ENCODE data around the gene HELZ. TPM values are rescaled to one million over a fixed set of nuclear protein-coding genes. Genes with fewer than 3 reads are reported as not detected.
A peak's percentile ranks its signal among the peaks of the same experiment; 100 is the strongest.
"Not testable (repeated sequence)": the region's sequence is repeated elsewhere in the genome, so short reads cannot be mapped to it uniquely, and the experiment has no call there.

HELZ gene
- total RNA-seq, 1 donor from 2014 or later, result 51.1 TPM

DNA sequence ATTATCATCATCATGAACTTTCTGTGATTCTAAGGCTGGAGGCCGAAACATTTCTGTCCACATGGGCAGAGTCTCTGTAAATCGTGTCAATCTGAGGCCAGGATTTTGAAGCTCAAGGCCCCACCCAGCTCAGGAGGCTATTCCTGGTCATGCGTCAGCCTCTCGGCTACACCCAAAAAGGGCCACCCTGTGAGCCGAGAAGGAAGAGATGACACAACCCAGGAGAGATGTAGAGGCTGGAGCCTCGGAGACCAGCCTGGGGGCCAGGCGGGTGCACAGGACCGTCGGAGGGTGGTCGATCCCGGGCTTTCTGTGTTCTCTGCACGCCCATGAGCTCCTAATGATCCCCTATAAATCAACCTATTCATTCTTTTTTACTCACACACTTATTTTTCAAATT, 201.7 kb downstream of the HELZ start:
- H3K36me3 ChIP-seq (ENCODE audit: control insufficient read depth, insufficient read depth, low read length), result no peaks in the 10 kb centered on the region
- no peak for DNase-seq (ENCODE audit: low read depth)
- no peak for FAIRE-seq
- H3K27me3 ChIP-seq (ENCODE audit: control insufficient read depth, insufficient read depth, low read length), result no peaks in the 10 kb centered on the region
- TF ChIP-seq, protein P1, sequence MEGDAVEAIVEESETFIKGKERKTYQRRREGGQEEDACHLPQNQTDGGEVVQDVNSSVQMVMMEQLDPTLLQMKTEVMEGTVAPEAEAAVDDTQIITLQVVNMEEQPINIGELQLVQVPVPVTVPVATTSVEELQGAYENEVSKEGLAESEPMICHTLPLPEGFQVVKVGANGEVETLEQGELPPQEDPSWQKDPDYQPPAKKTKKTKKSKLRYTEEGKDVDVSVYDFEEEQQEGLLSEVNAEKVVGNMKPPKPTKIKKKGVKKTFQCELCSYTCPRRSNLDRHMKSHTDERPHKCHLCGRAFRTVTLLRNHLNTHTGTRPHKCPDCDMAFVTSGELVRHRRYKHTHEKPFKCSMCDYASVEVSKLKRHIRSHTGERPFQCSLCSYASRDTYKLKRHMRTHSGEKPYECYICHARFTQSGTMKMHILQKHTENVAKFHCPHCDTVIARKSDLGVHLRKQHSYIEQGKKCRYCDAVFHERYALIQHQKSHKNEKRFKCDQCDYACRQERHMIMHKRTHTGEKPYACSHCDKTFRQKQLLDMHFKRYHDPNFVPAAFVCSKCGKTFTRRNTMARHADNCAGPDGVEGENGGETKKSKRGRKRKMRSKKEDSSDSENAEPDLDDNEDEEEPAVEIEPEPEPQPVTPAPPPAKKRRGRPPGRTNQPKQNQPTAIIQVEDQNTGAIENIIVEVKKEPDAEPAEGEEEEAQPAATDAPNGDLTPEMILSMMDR (IDR thresholded peaks at IDR 0.05; ENCODE audit: insufficient read depth, low read length, severe bottlenecking), result no peak
- no peak overlapping the region for H3K4me3 ChIP-seq (ENCODE audit: low read depth, low read length)

DNA sequence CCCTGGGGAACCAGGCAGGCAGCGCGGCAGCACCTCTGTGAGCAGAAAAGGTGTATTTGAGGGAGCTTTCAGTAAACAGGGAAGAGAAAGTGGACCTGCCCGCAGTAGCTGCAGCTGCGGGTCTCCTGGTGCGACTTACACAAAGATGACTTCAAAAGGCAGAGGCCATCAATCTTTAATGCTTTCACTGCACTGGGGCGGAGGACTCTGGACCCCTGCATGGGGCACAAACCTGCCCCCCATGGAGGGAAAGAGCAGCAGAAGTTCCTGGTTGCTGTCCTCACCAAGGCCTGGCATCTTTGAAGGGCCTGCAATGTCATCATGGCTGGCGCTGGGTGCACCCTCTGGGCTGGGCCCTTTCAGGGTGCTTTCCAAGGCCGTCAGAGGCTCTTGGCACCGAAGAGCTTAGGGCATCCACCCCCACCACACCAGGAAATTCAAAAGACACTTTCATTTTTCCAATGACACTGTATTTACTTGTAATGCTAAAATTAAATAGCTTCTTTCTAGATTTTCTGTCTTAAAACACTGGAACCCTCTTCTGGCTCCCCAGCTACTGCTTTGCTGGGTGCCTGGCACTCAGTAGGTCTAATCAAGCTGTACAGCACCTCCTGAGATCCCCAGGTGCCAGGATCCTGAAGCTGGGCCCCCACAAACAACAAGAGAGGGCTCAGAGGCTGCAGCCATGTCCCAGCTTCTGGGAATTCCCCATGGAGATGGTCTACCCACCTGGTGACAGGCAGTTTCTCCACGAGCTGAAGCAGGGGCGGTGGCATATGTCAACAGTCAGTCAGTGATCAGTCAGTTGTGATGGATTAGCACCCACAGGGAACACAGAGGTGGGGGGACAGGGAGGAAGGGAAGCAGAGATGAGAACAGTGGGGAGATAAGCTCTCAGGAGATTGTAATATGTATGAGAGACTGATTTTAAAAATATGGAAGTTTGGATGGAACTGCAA, 202.8 kb downstream of the HELZ start:
- FAIRE-seq (no peak), DNase-seq (ENCODE audit: low read depth) (no peak)
- TF ChIP-seq, protein P1 (IDR thresholded peaks at IDR 0.05; ENCODE audit: insufficient read depth, low read length, severe bottlenecking), result no peak
- no peaks in the 10 kb centered on the region for H3K36me3 ChIP-seq (ENCODE audit: control insufficient read depth, insufficient read depth, low read length)
- H3K4me3 ChIP-seq (ENCODE audit: low read depth, low read length), result no peak overlapping the region
- H3K27me3 ChIP-seq (ENCODE audit: control insufficient read depth, insufficient read depth, low read length), result no peaks in the 10 kb centered on the region

DNA sequence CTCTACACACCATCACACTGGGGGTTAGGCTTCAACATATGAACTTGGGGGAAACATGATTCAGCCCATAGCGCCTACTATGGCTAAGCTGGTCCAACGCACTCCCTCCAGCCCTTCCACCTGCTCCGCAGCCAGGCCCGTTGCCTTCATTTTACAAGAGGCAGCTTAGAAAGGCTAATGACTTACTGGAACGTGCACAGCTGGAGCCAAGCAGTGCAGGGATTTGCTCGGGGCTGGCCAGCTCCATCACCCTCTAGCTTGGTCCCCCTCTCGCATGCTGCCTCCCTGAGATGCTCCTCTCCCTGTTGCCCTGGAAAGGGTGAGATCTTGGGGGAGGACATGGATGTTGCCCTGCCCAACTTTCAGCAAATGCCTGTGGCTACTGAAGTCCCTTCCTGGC, 203.5 kb downstream of the HELZ start:
- H3K4me3 ChIP-seq (ENCODE audit: low read depth, low read length), result no peak overlapping the region
- no peaks in the 10 kb centered on the region for H3K36me3 ChIP-seq (ENCODE audit: control insufficient read depth, insufficient read depth, low read length)
- TF ChIP-seq, protein P1 (IDR thresholded peaks at IDR 0.05; ENCODE audit: insufficient read depth, low read length, severe bottlenecking), result no peak
- no peak for FAIRE-seq
- H3K27me3 ChIP-seq (ENCODE audit: control insufficient read depth, insufficient read depth, low read length), result no peaks in the 10 kb centered on the region
- DNase-seq (ENCODE audit: low read depth), result no peak

DNA sequence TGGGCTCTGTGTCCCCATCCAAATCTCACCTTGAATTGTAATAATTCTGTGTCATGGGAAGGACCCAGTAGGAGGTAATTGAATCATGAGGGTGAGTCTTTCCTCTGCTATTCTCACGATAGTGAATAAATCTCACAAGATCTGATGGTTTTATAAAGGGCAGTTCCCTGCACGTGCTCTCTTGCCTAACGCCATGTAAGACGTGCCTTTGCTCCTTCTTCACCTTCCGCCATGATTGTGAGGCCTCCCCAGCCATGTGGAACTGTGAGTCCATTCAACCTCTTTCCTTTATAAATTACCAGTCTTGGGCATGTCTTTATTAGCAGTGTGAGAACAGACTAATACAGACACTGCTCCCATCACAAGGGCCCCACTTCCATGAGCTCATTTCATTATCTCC, 203.9 kb downstream of the HELZ start:
- not testable (repeated sequence) for H3K27me3 ChIP-seq (ENCODE audit: control insufficient read depth, insufficient read depth, low read length); FAIRE-seq; DNase-seq (ENCODE audit: low read depth); H3K36me3 ChIP-seq (ENCODE audit: control insufficient read depth, insufficient read depth, low read length); H3K4me3 ChIP-seq (ENCODE audit: low read depth, low read length)

DNA sequence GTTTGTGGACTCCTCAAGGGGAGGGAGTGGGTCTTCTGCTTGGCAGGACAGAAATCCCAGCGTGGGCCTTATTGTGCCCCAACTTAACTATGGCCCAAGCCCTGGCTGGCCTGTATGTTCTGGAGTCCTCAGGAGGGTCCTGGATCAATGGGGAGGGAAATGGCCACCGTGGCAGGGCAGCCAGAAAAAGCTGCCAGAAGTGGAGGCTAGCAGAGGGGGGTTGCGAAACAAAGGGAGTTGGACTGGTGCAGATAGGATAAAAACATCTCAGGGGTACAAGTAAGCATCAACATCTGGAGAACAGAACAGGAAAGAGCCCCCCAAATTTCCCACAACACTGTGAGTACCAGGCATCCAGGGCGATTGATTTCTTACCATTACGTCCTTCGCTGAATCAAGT, 204.3 kb downstream of the HELZ start:
- Histone ChIP-seq H3K4me3 (ENCODE audit: low read depth, low read length) (no peak overlapping the region), H3K36me3 (ENCODE audit: control insufficient read depth, insufficient read depth, low read length) (no peaks in the 10 kb centered on the region), H3K27me3 (ENCODE audit: control insufficient read depth, insufficient read depth, low read length) (no peaks in the 10 kb centered on the region)
- TF ChIP-seq, protein P1 (IDR thresholded peaks at IDR 0.05; ENCODE audit: insufficient read depth, low read length, severe bottlenecking), result no peak
- DNase-seq (ENCODE audit: low read depth) (no peak), FAIRE-seq (no peak)

DNA sequence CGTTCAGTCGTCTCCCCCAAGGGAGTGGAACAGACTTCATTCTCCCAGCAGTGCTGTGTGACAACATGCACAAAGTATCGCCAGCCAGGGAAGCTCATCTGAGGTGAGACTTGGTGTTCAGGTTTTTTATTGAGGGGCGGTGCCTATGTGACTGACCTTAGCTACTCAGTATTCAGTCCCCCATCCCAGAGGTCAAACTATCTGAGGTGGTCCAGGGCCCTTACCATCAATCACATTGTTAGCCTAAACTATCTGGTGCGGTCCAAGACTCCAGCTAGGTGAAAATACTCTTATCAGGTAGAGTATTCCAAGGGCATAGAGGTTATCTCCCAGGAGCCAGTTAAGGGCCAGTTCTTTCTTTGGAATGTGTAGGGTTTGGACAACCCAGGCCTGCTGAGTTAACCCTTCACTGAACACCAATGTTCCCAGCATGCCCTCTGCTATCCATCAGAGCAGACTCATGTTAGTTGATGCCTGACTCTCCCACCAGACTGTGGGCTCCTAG, 206.1 kb downstream of the HELZ start:
- no peaks in the 10 kb centered on the region for H3K36me3 ChIP-seq (ENCODE audit: control insufficient read depth, insufficient read depth, low read length)
- DNase-seq (ENCODE audit: low read depth) (no peak), FAIRE-seq (peak; percentile 70)
- H3K27me3 ChIP-seq (ENCODE audit: control insufficient read depth, insufficient read depth, low read length), result no peaks in the 10 kb centered on the region
- TF ChIP-seq, protein P1 (IDR thresholded peaks at IDR 0.05; ENCODE audit: insufficient read depth, low read length, severe bottlenecking), result no peak
- H3K4me3 ChIP-seq (ENCODE audit: low read depth, low read length), result no peak overlapping the region

All from bronchial epithelial cell (primary cell).